GM23338 (cell line): ENCODE data around the gene SEZ6L. TPM values are rescaled to one million over a fixed set of nuclear protein-coding genes. Genes with fewer than 3 reads are reported as not detected.

ENCODE experiments used
- CREB1 ChIP-seq: fragments of 250-450 bp; sonication (Bioruptor Pico); IDR thresholded peaks from 2 replicates; pipeline ENCODE4 v1.5.0; 2020; ENCODE audit warnings: low read depth, mild to moderate bottlenecking, moderate library complexity
- EZH2 ChIP-seq: fragments of 200-600 bp; sonication (generic); IDR thresholded peaks from one replicate; pipeline ENCODE4 v1.8.0; 2017; ENCODE audit warnings: antibody characterized with exemption, mild to moderate bottlenecking, low read depth; ENCODE audit not compliant: unreplicated experiment
- EZH2phosphoT487 ChIP-seq: fragments of 200-600 bp; sonication (generic); IDR thresholded peaks from one replicate; pipeline ENCODE4 v1.8.1; 2018; ENCODE audit warnings: antibody characterized with exemption; ENCODE audit not compliant: unreplicated experiment
- JUNB ChIP-seq: IDR thresholded peaks from one replicate; pipeline ENCODE4 v1.6.1; 2016; ENCODE audit warnings: antibody characterized with exemption; ENCODE audit not compliant: unreplicated experiment
- NANOG ChIP-seq: IDR thresholded peaks from 2 replicates; pipeline ENCODE4 v1.6.1; 2016; ENCODE audit warnings: antibody characterized with exemption, borderline replicate concordance
- POLR2AphosphoS5 ChIP-seq: IDR thresholded peaks from 2 replicates; pipeline ENCODE4 v1.6.1; 2016; ENCODE audit warnings: antibody characterized with exemption, low read depth
- ZNF114 ChIP-seq: fragments of 250-450 bp; sonication (Bioruptor Pico); IDR thresholded peaks from 2 replicates; pipeline ENCODE4 v1.5.0; 2020; ENCODE audit warnings: mild to moderate bottlenecking, moderate library complexity
- ZNF331 ChIP-seq: fragments of 250-450 bp; sonication (Bioruptor Pico); IDR thresholded peaks from 2 replicates; pipeline ENCODE4 v1.5.0; 2020; ENCODE audit warnings: low read depth, mild to moderate bottlenecking, moderate library complexity
- polyA plus RNA-seq: library from polyadenylated mRNA; unstranded; fragments of >200 nt; fragmentation: Nextera tagmentation; extraction: Ambion mirVana; gene quantifications from 2 replicates; pipeline ENCODE4 v1.2.1, GENCODE V29; 2016
- total RNA-seq: library from RNA; depleted of rRNA; stranded (reverse); fragments of >200 nt; shearing (Covaris generic); gene quantifications from 2 replicates; pipeline ENCODE4 v1.2.3, GENCODE V29; 2014
- TF ChIP-seq, protein P1 (sequence below): fragments of 250-450 bp; sonication (Bioruptor Pico); IDR thresholded peaks from 2 replicates; pipeline ENCODE4 v1.5.0; 2020; ENCODE audit warnings: mild to moderate bottlenecking, moderate library complexity
- TF ChIP-seq, protein P2 (sequence below): IDR thresholded peaks from 2 replicates; pipeline ENCODE4 v1.6.1; 2016; ENCODE audit warnings: antibody characterized with exemption

SEZ6L gene
- total and polyA plus RNA-seq, 2 experiments from 2014 or later, result 0.13 to 0.24 TPM

DNA sequence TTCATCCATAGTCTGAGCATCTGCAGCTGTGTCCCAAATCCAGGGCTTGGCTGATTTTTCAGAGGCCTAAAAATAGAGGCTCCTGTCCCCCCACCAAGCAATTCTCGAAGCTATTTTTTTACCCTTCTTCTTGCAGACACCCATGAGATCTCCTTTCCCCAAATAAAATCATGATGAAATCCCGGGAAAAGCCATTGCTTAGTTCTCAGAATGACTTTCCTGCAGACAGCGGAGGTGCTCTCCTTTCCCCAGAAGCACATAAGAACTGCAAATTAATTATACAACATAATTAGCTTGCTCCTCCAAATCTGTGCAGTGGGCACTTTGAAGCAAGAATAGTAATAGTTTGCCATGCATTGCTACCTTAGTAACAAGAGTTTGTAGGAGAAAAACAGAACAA is 176.2 kb downstream of the SEZ6L start (continued):
- TF ChIP-seq, protein P1, sequence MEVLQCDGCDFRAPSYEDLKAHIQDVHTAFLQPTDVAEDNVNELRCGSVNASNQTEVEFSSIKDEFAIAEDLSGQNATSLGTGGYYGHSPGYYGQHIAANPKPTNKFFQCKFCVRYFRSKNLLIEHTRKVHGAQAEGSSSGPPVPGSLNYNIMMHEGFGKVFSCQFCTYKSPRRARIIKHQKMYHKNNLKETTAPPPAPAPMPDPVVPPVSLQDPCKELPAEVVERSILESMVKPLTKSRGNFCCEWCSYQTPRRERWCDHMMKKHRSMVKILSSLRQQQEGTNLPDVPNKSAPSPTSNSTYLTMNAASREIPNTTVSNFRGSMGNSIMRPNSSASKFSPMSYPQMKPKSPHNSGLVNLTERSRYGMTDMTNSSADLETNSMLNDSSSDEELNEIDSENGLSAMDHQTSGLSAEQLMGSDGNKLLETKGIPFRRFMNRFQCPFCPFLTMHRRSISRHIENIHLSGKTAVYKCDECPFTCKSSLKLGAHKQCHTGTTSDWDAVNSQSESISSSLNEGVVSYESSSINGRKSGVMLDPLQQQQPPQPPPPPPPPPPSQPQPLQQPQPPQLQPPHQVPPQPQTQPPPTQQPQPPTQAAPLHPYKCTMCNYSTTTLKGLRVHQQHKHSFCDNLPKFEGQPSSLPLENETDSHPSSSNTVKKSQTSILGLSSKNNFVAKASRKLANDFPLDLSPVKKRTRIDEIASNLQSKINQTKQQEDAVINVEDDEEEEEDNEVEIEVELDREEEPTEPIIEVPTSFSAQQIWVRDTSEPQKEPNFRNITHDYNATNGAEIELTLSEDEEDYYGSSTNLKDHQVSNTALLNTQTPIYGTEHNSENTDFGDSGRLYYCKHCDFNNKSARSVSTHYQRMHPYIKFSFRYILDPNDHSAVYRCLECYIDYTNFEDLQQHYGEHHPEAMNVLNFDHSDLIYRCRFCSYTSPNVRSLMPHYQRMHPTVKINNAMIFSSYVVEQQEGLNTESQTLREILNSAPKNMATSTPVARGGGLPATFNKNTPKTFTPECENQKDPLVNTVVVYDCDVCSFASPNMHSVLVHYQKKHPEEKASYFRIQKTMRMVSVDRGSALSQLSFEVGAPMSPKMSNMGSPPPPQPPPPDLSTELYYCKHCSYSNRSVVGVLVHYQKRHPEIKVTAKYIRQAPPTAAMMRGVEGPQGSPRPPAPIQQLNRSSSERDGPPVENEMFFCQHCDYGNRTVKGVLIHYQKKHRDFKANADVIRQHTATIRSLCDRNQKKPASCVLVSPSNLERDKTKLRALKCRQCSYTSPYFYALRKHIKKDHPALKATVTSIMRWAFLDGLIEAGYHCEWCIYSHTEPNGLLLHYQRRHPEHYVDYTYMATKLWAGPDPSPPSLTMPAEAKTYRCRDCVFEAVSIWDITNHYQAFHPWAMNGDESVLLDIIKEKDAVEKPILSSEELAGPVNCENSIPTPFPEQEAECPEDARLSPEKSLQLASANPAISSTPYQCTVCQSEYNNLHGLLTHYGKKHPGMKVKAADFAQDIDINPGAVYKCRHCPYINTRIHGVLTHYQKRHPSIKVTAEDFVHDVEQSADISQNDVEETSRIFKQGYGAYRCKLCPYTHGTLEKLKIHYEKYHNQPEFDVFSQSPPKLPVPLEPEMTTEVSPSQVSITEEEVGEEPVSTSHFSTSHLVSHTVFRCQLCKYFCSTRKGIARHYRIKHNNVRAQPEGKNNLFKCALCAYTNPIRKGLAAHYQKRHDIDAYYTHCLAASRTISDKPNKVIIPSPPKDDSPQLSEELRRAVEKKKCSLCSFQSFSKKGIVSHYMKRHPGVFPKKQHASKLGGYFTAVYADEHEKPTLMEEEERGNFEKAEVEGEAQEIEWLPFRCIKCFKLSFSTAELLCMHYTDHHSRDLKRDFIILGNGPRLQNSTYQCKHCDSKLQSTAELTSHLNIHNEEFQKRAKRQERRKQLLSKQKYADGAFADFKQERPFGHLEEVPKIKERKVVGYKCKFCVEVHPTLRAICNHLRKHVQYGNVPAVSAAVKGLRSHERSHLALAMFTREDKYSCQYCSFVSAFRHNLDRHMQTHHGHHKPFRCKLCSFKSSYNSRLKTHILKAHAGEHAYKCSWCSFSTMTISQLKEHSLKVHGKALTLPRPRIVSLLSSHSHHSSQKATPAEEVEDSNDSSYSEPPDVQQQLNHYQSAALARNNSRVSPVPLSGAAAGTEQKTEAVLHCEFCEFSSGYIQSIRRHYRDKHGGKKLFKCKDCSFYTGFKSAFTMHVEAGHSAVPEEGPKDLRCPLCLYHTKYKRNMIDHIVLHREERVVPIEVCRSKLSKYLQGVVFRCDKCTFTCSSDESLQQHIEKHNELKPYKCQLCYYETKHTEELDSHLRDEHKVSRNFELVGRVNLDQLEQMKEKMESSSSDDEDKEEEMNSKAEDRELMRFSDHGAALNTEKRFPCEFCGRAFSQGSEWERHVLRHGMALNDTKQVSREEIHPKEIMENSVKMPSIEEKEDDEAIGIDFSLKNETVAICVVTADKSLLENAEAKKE (CRISPR knock-in tag), result no peak
- no peak for TF ChIP-seq ZNF331
- TF ChIP-seq CREB1 (CRISPR knock-in tag), result no peak
- TF ChIP-seq NANOG, result no peak
- no peak for TF ChIP-seq ZNF114 (CRISPR knock-in tag)
- no peak for TF ChIP-seq POLR2AphosphoS5
- TF ChIP-seq, protein P2, sequence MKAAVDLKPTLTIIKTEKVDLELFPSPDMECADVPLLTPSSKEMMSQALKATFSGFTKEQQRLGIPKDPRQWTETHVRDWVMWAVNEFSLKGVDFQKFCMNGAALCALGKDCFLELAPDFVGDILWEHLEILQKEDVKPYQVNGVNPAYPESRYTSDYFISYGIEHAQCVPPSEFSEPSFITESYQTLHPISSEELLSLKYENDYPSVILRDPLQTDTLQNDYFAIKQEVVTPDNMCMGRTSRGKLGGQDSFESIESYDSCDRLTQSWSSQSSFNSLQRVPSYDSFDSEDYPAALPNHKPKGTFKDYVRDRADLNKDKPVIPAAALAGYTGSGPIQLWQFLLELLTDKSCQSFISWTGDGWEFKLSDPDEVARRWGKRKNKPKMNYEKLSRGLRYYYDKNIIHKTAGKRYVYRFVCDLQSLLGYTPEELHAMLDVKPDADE, result no peak
- no peak for TF ChIP-seq EZH2phosphoT487
- no peak for TF ChIP-seq EZH2
- no peak for TF ChIP-seq JUNB
